GM23338 (cell line): ENCODE measurements around the gene ZNF324. TPM values are rescaled to one million over a fixed set of nuclear protein-coding genes. Genes with fewer than 3 reads are reported as not detected.

Experiments
- ATAC-seq: fragments of 200-7000 bp; cut with Tn5 transposase; 3 replicates; pipeline ENCODE4 v1.9.1; 2020
- DNase-seq: peaks from one replicate; pipeline ENCODE4 v3.0.0-alpha.2; 2015; ENCODE audit warnings: low spot score
- H2AFZ ChIP-seq: fragments of 200-600 bp; sonication (generic); 2 replicates; pipeline ENCODE4 v1.8.0; 2016; ENCODE audit warnings: antibody characterized with exemption, mild to moderate bottlenecking, moderate library complexity
- H3F3A ChIP-seq: fragments of 200-600 bp; sonication (generic); replicated peaks from 2 replicates; pipeline ENCODE4 v1.8.0; 2017; ENCODE audit warnings: antibody characterized with exemption, mixed run types, low read depth
- H3K27ac ChIP-seq: fragments of 200-600 bp; sonication (generic); 2 replicates; pipeline ENCODE4 v1.6.1; 2016; ENCODE audit warnings: low read depth
- H3K27me3 ChIP-seq: fragments of 200-600 bp; sonication (generic); 2 replicates; pipeline ENCODE4 v1.8.0; 2016; ENCODE audit warnings: mild to moderate bottlenecking, mixed run types, moderate library complexity; ENCODE audit not compliant: insufficient read depth
- H3K36me3 ChIP-seq: fragments of 200-600 bp; sonication (generic); 2 replicates; pipeline ENCODE4 v1.8.0; 2016; ENCODE audit warnings: mild to moderate bottlenecking; ENCODE audit not compliant: insufficient read depth
- H3K4me1 ChIP-seq: fragments of 200-600 bp; sonication (generic); 2 replicates; pipeline ENCODE4 v1.8.0; 2016; ENCODE audit warnings: mild to moderate bottlenecking, moderate library complexity; ENCODE audit not compliant: insufficient read depth
- H3K4me2 ChIP-seq: fragments of 200-600 bp; sonication (generic); 2 replicates; pipeline ENCODE4 v1.7.1; 2017; ENCODE audit warnings: mixed run types
- H3K4me3 ChIP-seq: fragments of 200-600 bp; sonication (generic); 2 replicates; pipeline ENCODE4 v1.6.1; 2016; ENCODE audit warnings: mixed run types
- H3K79me2 ChIP-seq: fragments of 200-600 bp; sonication (generic); replicated peaks from 2 replicates; pipeline ENCODE4 v1.8.0; 2017; ENCODE audit warnings: mild to moderate bottlenecking; ENCODE audit not compliant: insufficient read depth
- H3K9me2 ChIP-seq: fragments of 200-600 bp; sonication (generic); 2 replicates; pipeline ENCODE4 v1.8.0; 2017; ENCODE audit not compliant: insufficient read depth
- H4K20me1 ChIP-seq: fragments of 200-600 bp; sonication (generic); replicated peaks from 2 replicates; pipeline ENCODE4 v1.8.0; 2017; ENCODE audit warnings: mild to moderate bottlenecking; ENCODE audit not compliant: insufficient read depth
- H3K27ac Mint-ChIP-seq: 2 replicates; pipeline ENCODE4 v1.8.0; 2020; ENCODE audit warnings: inconsistent platforms, mild to moderate bottlenecking, moderate library complexity, mixed read lengths
- H3K27me3 Mint-ChIP-seq: 3 replicates; pipeline ENCODE4 v1.8.0; 2022; ENCODE audit warnings: low read depth, mild to moderate bottlenecking, moderate library complexity, mixed read lengths, inconsistent platforms; ENCODE audit not compliant: insufficient read depth, poor library complexity
- H3K36me3 Mint-ChIP-seq: 3 replicates; pipeline ENCODE4 v1.8.0; 2021; ENCODE audit warnings: low read depth, mild to moderate bottlenecking, inconsistent platforms, moderate library complexity, mixed read lengths
- H3K4me1 Mint-ChIP-seq: 3 replicates; pipeline ENCODE4 v1.8.0; 2020; ENCODE audit warnings: mild to moderate bottlenecking, inconsistent platforms, mixed read lengths
- H3K4me3 Mint-ChIP-seq: 3 replicates; pipeline ENCODE4 v1.8.0; 2021; ENCODE audit warnings: moderate library complexity, mild to moderate bottlenecking, inconsistent platforms, mixed read lengths
- H3K9me3 Mint-ChIP-seq: 3 replicates; pipeline ENCODE4 v1.8.0; 2020; ENCODE audit warnings: moderate library complexity, mild to moderate bottlenecking, inconsistent platforms, mixed read lengths
- CREB1 ChIP-seq: fragments of 250-450 bp; sonication (Bioruptor Pico); IDR thresholded peaks from 2 replicates; pipeline ENCODE4 v1.5.0; 2020; ENCODE audit warnings: low read depth, mild to moderate bottlenecking, moderate library complexity
- EZH2 ChIP-seq: fragments of 200-600 bp; sonication (generic); IDR thresholded peaks from one replicate; pipeline ENCODE4 v1.8.0; 2017; ENCODE audit warnings: antibody characterized with exemption, mild to moderate bottlenecking, low read depth; ENCODE audit not compliant: unreplicated experiment
- EZH2phosphoT487 ChIP-seq: fragments of 200-600 bp; sonication (generic); IDR thresholded peaks from one replicate; pipeline ENCODE4 v1.8.1; 2018; ENCODE audit warnings: antibody characterized with exemption; ENCODE audit not compliant: unreplicated experiment
- JUNB ChIP-seq: IDR thresholded peaks from one replicate; pipeline ENCODE4 v1.6.1; 2016; ENCODE audit warnings: antibody characterized with exemption; ENCODE audit not compliant: unreplicated experiment
- NANOG ChIP-seq: IDR thresholded peaks from 2 replicates; pipeline ENCODE4 v1.6.1; 2016; ENCODE audit warnings: antibody characterized with exemption, borderline replicate concordance
- POLR2AphosphoS5 ChIP-seq: IDR thresholded peaks from 2 replicates; pipeline ENCODE4 v1.6.1; 2016; ENCODE audit warnings: antibody characterized with exemption, low read depth
- STAT1 ChIP-seq: IDR thresholded peaks from one replicate; pipeline ENCODE4 v1.6.1; 2016; ENCODE audit warnings: antibody characterized with exemption; ENCODE audit not compliant: unreplicated experiment
- ZNF114 ChIP-seq: fragments of 250-450 bp; sonication (Bioruptor Pico); IDR thresholded peaks from 2 replicates; pipeline ENCODE4 v1.5.0; 2020; ENCODE audit warnings: mild to moderate bottlenecking, moderate library complexity
- ZNF331 ChIP-seq: fragments of 250-450 bp; sonication (Bioruptor Pico); IDR thresholded peaks from 2 replicates; pipeline ENCODE4 v1.5.0; 2020; ENCODE audit warnings: low read depth, mild to moderate bottlenecking, moderate library complexity
- polyA plus RNA-seq: library from polyadenylated mRNA; unstranded; fragments of >200 nt; fragmentation: Nextera tagmentation; extraction: Ambion mirVana; gene quantifications from 2 replicates; pipeline ENCODE4 v1.2.1, GENCODE V29; 2016
- total RNA-seq: library from RNA; depleted of rRNA; stranded (reverse); fragments of >200 nt; shearing (Covaris generic); gene quantifications from 2 replicates; pipeline ENCODE4 v1.2.3, GENCODE V29; 2014
- TF ChIP-seq, protein P1 (sequence below), 2 experiments: fragments of 200-600 bp in 1 of 2; sonication (generic) in 1 of 2; conservative IDR thresholded peaks; 2 replicates each; pipeline versions ENCODE4 v1.5.1 to v1.6.1; 2016 to 2017; ENCODE audit warnings: antibody characterized with exemption in 2 of 2, low read depth in 2 of 2, mild to moderate bottlenecking in 2 of 2, moderate library complexity in 1 of 2
- TF ChIP-seq, protein P2 (sequence below): IDR thresholded peaks from one replicate; pipeline ENCODE4 v1.6.1; 2018; ENCODE audit warnings: antibody characterized with exemption; ENCODE audit not compliant: unreplicated experiment
- TF ChIP-seq, protein P3 (sequence below): IDR thresholded peaks from 2 replicates; pipeline ENCODE4 v1.6.1; 2016; ENCODE audit warnings: antibody characterized with exemption
- TF ChIP-seq, protein P4 (sequence below): fragments of 250-450 bp; sonication (Bioruptor Pico); IDR thresholded peaks from 2 replicates; pipeline ENCODE4 v1.5.0; 2020; ENCODE audit warnings: mild to moderate bottlenecking, moderate library complexity

ZNF324 gene
- total and polyA plus RNA-seq, 2 experiments from 2014 or later = 3.9 to 15.0 TPM

DNA sequence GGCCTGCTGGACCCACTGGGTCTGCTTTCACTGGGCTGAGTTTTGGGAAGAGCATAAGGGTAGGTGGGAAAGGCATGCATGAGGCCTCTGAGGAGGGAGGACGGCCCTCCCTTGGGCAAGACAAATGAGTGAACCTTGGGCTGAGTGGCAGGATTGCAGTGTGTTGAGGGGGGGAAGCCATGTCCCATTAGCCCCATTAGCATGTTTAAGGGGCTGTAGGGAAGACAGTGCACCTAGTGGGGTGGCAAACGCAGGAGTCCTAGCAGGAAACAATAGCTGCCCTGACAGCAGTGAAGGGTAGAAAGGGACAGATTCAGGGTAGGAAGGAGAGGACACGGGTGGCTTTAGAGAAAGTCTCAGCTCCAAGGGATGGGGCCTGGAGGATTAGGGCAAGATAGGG is 55.8 kb downstream of the ZNF324 start:
- H3K36me3 ChIP-seq = no peaks in the 10 kb centered on the region
- Mint-ChIP-seq H3K27me3 (peaks cover 35% of the 10 kb centered on the region), H3K27ac (no peak overlapping the region), H3K9me3 (no peaks in the 10 kb centered on the region; the same call in 2 of the 3 replicates), H3K4me1 (peaks cover 40% of the 10 kb centered on the region), H3K36me3 (peaks cover 3% of the 10 kb centered on the region; the same call in 1 of the 3 replicates), H3K4me3 (peak overlapping the region; percentile 10; the same call in 1 of the 3 replicates)
- ATAC-seq (no peak), DNase-seq (no peak)
- H3F3A ChIP-seq = peaks cover 28% of the 10 kb centered on the region
- H3K4me3 ChIP-seq = no peak overlapping the region
- H3K9me2 ChIP-seq = no peaks in the 10 kb centered on the region
- TF ChIP-seq NANOG (no peak), ZNF331 (CRISPR knock-in tag) (no peak), POLR2AphosphoS5 (no peak), ZNF114 (CRISPR knock-in tag) (no peak), EZH2phosphoT487 (no peak), EZH2 (no peak), STAT1 (no peak), JUNB (no peak), CREB1 (no peak)
- TF ChIP-seq, protein P1, sequence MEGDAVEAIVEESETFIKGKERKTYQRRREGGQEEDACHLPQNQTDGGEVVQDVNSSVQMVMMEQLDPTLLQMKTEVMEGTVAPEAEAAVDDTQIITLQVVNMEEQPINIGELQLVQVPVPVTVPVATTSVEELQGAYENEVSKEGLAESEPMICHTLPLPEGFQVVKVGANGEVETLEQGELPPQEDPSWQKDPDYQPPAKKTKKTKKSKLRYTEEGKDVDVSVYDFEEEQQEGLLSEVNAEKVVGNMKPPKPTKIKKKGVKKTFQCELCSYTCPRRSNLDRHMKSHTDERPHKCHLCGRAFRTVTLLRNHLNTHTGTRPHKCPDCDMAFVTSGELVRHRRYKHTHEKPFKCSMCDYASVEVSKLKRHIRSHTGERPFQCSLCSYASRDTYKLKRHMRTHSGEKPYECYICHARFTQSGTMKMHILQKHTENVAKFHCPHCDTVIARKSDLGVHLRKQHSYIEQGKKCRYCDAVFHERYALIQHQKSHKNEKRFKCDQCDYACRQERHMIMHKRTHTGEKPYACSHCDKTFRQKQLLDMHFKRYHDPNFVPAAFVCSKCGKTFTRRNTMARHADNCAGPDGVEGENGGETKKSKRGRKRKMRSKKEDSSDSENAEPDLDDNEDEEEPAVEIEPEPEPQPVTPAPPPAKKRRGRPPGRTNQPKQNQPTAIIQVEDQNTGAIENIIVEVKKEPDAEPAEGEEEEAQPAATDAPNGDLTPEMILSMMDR (conservative IDR thresholded peaks at IDR 0.05; ENCODE audit: low read depth in 2 of 2) = no peak
- TF ChIP-seq, protein P2, sequence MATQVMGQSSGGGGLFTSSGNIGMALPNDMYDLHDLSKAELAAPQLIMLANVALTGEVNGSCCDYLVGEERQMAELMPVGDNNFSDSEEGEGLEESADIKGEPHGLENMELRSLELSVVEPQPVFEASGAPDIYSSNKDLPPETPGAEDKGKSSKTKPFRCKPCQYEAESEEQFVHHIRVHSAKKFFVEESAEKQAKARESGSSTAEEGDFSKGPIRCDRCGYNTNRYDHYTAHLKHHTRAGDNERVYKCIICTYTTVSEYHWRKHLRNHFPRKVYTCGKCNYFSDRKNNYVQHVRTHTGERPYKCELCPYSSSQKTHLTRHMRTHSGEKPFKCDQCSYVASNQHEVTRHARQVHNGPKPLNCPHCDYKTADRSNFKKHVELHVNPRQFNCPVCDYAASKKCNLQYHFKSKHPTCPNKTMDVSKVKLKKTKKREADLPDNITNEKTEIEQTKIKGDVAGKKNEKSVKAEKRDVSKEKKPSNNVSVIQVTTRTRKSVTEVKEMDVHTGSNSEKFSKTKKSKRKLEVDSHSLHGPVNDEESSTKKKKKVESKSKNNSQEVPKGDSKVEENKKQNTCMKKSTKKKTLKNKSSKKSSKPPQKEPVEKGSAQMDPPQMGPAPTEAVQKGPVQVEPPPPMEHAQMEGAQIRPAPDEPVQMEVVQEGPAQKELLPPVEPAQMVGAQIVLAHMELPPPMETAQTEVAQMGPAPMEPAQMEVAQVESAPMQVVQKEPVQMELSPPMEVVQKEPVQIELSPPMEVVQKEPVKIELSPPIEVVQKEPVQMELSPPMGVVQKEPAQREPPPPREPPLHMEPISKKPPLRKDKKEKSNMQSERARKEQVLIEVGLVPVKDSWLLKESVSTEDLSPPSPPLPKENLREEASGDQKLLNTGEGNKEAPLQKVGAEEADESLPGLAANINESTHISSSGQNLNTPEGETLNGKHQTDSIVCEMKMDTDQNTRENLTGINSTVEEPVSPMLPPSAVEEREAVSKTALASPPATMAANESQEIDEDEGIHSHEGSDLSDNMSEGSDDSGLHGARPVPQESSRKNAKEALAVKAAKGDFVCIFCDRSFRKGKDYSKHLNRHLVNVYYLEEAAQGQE = no peak
- TF ChIP-seq, protein P3, sequence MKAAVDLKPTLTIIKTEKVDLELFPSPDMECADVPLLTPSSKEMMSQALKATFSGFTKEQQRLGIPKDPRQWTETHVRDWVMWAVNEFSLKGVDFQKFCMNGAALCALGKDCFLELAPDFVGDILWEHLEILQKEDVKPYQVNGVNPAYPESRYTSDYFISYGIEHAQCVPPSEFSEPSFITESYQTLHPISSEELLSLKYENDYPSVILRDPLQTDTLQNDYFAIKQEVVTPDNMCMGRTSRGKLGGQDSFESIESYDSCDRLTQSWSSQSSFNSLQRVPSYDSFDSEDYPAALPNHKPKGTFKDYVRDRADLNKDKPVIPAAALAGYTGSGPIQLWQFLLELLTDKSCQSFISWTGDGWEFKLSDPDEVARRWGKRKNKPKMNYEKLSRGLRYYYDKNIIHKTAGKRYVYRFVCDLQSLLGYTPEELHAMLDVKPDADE = no peak
- TF ChIP-seq, protein P4, sequence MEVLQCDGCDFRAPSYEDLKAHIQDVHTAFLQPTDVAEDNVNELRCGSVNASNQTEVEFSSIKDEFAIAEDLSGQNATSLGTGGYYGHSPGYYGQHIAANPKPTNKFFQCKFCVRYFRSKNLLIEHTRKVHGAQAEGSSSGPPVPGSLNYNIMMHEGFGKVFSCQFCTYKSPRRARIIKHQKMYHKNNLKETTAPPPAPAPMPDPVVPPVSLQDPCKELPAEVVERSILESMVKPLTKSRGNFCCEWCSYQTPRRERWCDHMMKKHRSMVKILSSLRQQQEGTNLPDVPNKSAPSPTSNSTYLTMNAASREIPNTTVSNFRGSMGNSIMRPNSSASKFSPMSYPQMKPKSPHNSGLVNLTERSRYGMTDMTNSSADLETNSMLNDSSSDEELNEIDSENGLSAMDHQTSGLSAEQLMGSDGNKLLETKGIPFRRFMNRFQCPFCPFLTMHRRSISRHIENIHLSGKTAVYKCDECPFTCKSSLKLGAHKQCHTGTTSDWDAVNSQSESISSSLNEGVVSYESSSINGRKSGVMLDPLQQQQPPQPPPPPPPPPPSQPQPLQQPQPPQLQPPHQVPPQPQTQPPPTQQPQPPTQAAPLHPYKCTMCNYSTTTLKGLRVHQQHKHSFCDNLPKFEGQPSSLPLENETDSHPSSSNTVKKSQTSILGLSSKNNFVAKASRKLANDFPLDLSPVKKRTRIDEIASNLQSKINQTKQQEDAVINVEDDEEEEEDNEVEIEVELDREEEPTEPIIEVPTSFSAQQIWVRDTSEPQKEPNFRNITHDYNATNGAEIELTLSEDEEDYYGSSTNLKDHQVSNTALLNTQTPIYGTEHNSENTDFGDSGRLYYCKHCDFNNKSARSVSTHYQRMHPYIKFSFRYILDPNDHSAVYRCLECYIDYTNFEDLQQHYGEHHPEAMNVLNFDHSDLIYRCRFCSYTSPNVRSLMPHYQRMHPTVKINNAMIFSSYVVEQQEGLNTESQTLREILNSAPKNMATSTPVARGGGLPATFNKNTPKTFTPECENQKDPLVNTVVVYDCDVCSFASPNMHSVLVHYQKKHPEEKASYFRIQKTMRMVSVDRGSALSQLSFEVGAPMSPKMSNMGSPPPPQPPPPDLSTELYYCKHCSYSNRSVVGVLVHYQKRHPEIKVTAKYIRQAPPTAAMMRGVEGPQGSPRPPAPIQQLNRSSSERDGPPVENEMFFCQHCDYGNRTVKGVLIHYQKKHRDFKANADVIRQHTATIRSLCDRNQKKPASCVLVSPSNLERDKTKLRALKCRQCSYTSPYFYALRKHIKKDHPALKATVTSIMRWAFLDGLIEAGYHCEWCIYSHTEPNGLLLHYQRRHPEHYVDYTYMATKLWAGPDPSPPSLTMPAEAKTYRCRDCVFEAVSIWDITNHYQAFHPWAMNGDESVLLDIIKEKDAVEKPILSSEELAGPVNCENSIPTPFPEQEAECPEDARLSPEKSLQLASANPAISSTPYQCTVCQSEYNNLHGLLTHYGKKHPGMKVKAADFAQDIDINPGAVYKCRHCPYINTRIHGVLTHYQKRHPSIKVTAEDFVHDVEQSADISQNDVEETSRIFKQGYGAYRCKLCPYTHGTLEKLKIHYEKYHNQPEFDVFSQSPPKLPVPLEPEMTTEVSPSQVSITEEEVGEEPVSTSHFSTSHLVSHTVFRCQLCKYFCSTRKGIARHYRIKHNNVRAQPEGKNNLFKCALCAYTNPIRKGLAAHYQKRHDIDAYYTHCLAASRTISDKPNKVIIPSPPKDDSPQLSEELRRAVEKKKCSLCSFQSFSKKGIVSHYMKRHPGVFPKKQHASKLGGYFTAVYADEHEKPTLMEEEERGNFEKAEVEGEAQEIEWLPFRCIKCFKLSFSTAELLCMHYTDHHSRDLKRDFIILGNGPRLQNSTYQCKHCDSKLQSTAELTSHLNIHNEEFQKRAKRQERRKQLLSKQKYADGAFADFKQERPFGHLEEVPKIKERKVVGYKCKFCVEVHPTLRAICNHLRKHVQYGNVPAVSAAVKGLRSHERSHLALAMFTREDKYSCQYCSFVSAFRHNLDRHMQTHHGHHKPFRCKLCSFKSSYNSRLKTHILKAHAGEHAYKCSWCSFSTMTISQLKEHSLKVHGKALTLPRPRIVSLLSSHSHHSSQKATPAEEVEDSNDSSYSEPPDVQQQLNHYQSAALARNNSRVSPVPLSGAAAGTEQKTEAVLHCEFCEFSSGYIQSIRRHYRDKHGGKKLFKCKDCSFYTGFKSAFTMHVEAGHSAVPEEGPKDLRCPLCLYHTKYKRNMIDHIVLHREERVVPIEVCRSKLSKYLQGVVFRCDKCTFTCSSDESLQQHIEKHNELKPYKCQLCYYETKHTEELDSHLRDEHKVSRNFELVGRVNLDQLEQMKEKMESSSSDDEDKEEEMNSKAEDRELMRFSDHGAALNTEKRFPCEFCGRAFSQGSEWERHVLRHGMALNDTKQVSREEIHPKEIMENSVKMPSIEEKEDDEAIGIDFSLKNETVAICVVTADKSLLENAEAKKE (CRISPR knock-in tag) = no peak
- H4K20me1 ChIP-seq = no peaks in the 10 kb centered on the region
- 0 out of 2 replicates have a peak, but pooled peaks cover 8% of the 10 kb centered on the region for H3K79me2 ChIP-seq
- no peaks in the 10 kb centered on the region for H3K27me3 ChIP-seq
- H3K27ac ChIP-seq = no peak overlapping the region
- peaks cover 25% of the 10 kb centered on the region for H3K4me1 ChIP-seq
- no peak overlapping the region for H3K4me2 ChIP-seq
- 0 out of 2 replicates have a peak overlapping the region, but pooled peaks have one; percentile 52 for H2AFZ ChIP-seq
